CD4-positive, alpha-beta T cell (primary cell): ENCODE data around the gene TRMT10A. TPM values are rescaled to one million over a fixed set of nuclear protein-coding genes. Genes with fewer than 3 reads are reported as not detected.

Experiments
- ATAC-seq: fragments of 200-7000 bp; cut with Tn5 transposase; one replicate; pipeline ENCODE4 v1.10.0; 2022; ENCODE audit warnings: mild to moderate bottlenecking; ENCODE audit not compliant: poor library complexity
- CTCF ChIA-PET: fragments of 350-600 bp; sonication (Branson Sonifier 250); formaldehyde crosslinking; loops from one replicate; lab custom pipeline; 2021; ENCODE audit warnings: antibody characterized with exemption, inconsistent platforms; lab: Charles Lee
- POLR2A ChIA-PET: fragments of 350-600 bp; sonication (Branson Sonifier 250); formaldehyde crosslinking; loops from one replicate; lab custom pipeline; 2021; ENCODE audit warnings: antibody characterized with exemption, inconsistent platforms; lab: Charles Lee
- DNase-seq, 14 experiments: peaks; one replicate each; pipeline ENCODE4 v3.0.0-alpha.2; 2013 to 2020; ENCODE audit warnings: mixed read lengths in 2 of 14
- H3K27ac ChIP-seq, 2 donors: one replicate each; pipeline versions ENCODE4 v1.5.1 to v1.7.0; 2013; ENCODE audit warnings: low read length in 2 of 2, low read depth in 1 of 2, mild to moderate bottlenecking in 1 of 2
- H3K27me3 ChIP-seq, 2 experiments: 1 replicate in 1 of 2; 2 replicates in 1 of 2; pipeline versions ENCODE4 v1.6.1 to v1.7.0; 2013; ENCODE audit warnings: low read length in 2 of 2, control low read depth in 1 of 2, mild to moderate bottlenecking in 1 of 2, moderate library complexity in 1 of 2; ENCODE audit not compliant: insufficient read depth in 2 of 2, control insufficient read depth in 1 of 2
- H3K36me3 ChIP-seq: one replicate; pipeline ENCODE4 v1.6.1; 2013; ENCODE audit warnings: low read length, control low read depth; ENCODE audit not compliant: insufficient read depth
- H3K4me1 ChIP-seq: one replicate; pipeline ENCODE4 v1.6.1; 2013; ENCODE audit warnings: low read length, control low read depth; ENCODE audit not compliant: insufficient read depth
- H3K4me3 ChIP-seq: one replicate; pipeline ENCODE4 v1.5.1; 2013; ENCODE audit warnings: mild to moderate bottlenecking, low read length, moderate library complexity
- H3K9me3 ChIP-seq, 2 experiments: 1 replicate in 1 of 2; 2 replicates in 1 of 2; pipeline versions ENCODE4 v1.6.1 to v1.7.0; 2013; ENCODE audit warnings: low read length in 2 of 2, mild to moderate bottlenecking in 2 of 2, control low read depth in 1 of 2, moderate library complexity in 1 of 2; ENCODE audit not compliant: control insufficient read depth in 1 of 2, insufficient read depth in 1 of 2
- H3K27ac Mint-ChIP-seq: one replicate; pipeline ENCODE4 v1.8.0; 2020; ENCODE audit warnings: mixed read lengths
- H3K27me3 Mint-ChIP-seq: one replicate; pipeline ENCODE4 v1.8.0; 2021; ENCODE audit warnings: mixed read lengths
- H3K36me3 Mint-ChIP-seq: one replicate; pipeline ENCODE4 v1.8.0; 2021; ENCODE audit warnings: low read depth, mixed read lengths
- H3K4me1 Mint-ChIP-seq: one replicate; pipeline ENCODE4 v1.8.0; 2021; ENCODE audit warnings: low read depth, mixed read lengths
- H3K4me3 Mint-ChIP-seq: one replicate; pipeline ENCODE4 v1.8.0; 2020; ENCODE audit warnings: mild to moderate bottlenecking, mixed read lengths
- H3K9me3 Mint-ChIP-seq: one replicate; pipeline ENCODE4 v1.8.0; 2020; ENCODE audit warnings: mixed read lengths
- intact Hi-C, 2 experiments: fragments of 100-400 bp; cut with DNase I in 1 of 2; cut with micrococcal nuclease in 1 of 2; formaldehyde crosslinking; loops; one replicate each; pipeline versions ENCODE4 v1.15.1 to v1.9.0; 2023 to 2025; cut with DNase I, micrococcal nuclease
- total RNA-seq, 174 experiments: library from RNA in 2 of 174; stranded (reverse) in 2 of 174; gene quantifications; one replicate each; pipeline ENCODE4 v1.2.3 and lab custom pipeline; 2021 to 2026
- TF ChIP-seq, protein P1 (sequence below): fragments of 200-600 bp; IDR thresholded peaks from one replicate; pipeline ENCODE4 v1.8.0; 2022; ENCODE audit warnings: antibody characterized with exemption, mild to moderate bottlenecking

Gene TRMT10A
- total RNA-seq, 2 experiments from 2014 or later = 1.6 to 2.0 TPM

DNA sequence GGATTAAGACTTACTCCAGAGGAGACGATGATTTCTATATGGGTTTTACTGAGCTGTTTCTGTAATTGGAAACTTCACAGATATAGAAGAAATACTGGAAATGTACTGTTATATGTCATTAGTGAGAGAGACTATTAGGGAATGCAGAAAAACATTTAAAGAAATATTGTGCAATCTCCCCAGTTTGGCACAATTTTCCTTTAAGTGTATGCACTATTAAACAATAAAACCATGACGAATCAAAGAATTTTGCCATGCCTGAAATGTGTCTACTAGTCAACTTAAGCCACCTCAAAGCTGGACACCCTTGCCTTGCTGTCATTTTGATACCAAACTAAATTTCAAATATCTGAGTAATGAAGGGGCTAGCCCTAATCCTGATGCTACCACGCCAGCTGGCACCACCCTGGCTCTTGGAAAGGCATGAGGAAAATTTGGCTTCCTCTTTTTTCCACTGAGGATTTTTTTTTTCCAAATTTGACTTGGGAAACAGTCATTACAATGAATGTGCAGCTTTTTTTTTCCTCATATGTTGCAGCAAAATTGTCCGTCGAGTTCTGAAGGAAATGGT is 46.9 kb upstream of the TRMT10A start:
- ChIA-PET CTCF (no interaction called here), POLR2A (interaction anchor here (0.5 kb wide), 1 partner anchor 17 kb away, joined by 3 read pairs; no protein-coding TSS in a partner anchor)
- Mint-ChIP-seq H3K27ac (no peak overlapping the region), H3K4me3 (no peak overlapping the region), H3K4me1 (no peaks in the 10 kb centered on the region), H3K9me3 (no peaks in the 10 kb centered on the region), H3K36me3 (no peaks in the 10 kb centered on the region), H3K27me3 (peaks cover 51% of the 10 kb centered on the region)
- DNase-seq = no peak
- Histone ChIP-seq H3K27ac (no peak overlapping the region), H3K4me1 (no peaks in the 10 kb centered on the region), H3K27me3 (peaks cover 4 to 11% of the 10 kb centered on the region in 2 experiments), H3K4me3 (no peak overlapping the region), H3K36me3 (no peaks in the 10 kb centered on the region), H3K9me3 (no peaks in the 10 kb centered on the region)
- intact Hi-C loops = no loop called here
- TF ChIP-seq, protein P1, sequence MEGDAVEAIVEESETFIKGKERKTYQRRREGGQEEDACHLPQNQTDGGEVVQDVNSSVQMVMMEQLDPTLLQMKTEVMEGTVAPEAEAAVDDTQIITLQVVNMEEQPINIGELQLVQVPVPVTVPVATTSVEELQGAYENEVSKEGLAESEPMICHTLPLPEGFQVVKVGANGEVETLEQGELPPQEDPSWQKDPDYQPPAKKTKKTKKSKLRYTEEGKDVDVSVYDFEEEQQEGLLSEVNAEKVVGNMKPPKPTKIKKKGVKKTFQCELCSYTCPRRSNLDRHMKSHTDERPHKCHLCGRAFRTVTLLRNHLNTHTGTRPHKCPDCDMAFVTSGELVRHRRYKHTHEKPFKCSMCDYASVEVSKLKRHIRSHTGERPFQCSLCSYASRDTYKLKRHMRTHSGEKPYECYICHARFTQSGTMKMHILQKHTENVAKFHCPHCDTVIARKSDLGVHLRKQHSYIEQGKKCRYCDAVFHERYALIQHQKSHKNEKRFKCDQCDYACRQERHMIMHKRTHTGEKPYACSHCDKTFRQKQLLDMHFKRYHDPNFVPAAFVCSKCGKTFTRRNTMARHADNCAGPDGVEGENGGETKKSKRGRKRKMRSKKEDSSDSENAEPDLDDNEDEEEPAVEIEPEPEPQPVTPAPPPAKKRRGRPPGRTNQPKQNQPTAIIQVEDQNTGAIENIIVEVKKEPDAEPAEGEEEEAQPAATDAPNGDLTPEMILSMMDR = no peak
- ATAC-seq = no peak

DNA sequence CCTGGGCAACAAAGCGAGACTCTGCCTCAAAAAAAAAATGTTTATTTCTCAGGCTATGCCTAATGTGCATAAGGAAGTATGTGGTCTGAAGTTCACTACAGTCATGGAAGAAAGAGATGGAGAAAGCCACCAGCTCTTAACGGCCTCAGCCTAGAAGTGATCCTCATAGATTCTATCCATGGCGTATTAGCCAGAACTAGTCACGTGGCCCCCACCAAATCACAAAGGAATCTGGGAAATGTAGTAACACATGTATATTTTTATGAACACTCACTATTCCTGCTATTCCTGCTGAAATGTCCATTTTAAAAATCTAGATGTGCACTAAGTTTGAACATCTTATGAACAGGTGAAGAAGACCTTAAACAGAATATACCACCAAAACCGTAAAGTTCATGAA is 44.6 kb upstream of the TRMT10A start:
- ChIA-PET POLR2A (no interaction called here), CTCF (no interaction called here)
- intact Hi-C loops = no loop called here
- Histone ChIP-seq H3K36me3 (no peaks in the 10 kb centered on the region), H3K27me3 (peaks cover 4 to 15% of the 10 kb centered on the region in 2 experiments), H3K4me1 (no peaks in the 10 kb centered on the region), H3K4me3 (no peak overlapping the region), H3K9me3 (no peaks in the 10 kb centered on the region), H3K27ac (no peak overlapping the region)
- TF ChIP-seq, protein P1 = no peak
- H3K9me3 Mint-ChIP-seq = no peaks in the 10 kb centered on the region
- no peaks in the 10 kb centered on the region for H3K4me1 Mint-ChIP-seq
- no peak overlapping the region for H3K4me3 Mint-ChIP-seq
- no peak for DNase-seq
- ATAC-seq = no peak
- H3K27me3 Mint-ChIP-seq = peaks cover 70% of the 10 kb centered on the region
- no peaks in the 10 kb centered on the region for H3K36me3 Mint-ChIP-seq
- H3K27ac Mint-ChIP-seq = no peak overlapping the region

DNA sequence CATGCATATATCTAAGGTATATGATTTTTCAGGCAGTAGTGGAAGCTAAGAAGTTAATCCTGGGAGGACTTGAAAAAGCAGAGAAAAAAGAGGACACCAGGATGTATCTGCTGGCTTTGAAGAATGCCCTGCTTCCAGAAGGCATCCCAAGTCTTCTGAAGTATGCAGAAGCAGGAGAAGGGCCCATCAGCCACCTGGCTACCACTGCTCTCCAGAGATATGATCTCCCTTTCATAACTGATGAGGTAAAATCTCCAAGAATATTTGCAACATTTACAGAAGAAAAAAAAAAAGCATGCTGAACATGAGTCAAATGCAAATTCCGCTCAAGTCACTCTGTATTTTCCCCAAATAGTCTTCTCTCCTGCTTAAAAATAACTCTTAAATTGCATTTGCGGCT is 42.9 kb upstream of the TRMT10A start:
- Histone ChIP-seq H3K4me3 (no peak overlapping the region), H3K9me3 (no peaks in the 10 kb centered on the region), H3K27ac (no peak overlapping the region), H3K36me3 (no peaks in the 10 kb centered on the region), H3K4me1 (no peaks in the 10 kb centered on the region), H3K27me3 (peaks cover 4 to 15% of the 10 kb centered on the region in 2 experiments)
- Mint-ChIP-seq H3K36me3 (no peaks in the 10 kb centered on the region), H3K27me3 (peaks cover 67% of the 10 kb centered on the region), H3K4me1 (no peaks in the 10 kb centered on the region), H3K4me3 (no peak overlapping the region), H3K27ac (no peak overlapping the region), H3K9me3 (no peaks in the 10 kb centered on the region)
- DNase-seq (no peak), ATAC-seq (no peak)
- ChIA-PET POLR2A (no interaction called here), CTCF (no interaction called here)
- intact Hi-C loops = no loop called here
- TF ChIP-seq, protein P1 = no peak
